Stimulated activated CD8-positive, alpha-beta memory T cell treated with anti-CD3 and anti-CD28 coated beads, Interleukin-2, amount 100 ng/mL, for 48 hours (primary cell): ENCODE data around the gene ELSPBP1.
"Not testable (repeated sequence)": the region's sequence is repeated elsewhere in the genome, so short reads cannot be mapped to it uniquely, and the experiment has no call there.

ENCODE experiments used
- DNase-seq, 2 donors: peaks; one replicate each; pipeline ENCODE4 v3.0.0-alpha.2; 2020; ENCODE audit warnings: low read depth in 2 of 2

ELSPBP1 gene

DNA sequence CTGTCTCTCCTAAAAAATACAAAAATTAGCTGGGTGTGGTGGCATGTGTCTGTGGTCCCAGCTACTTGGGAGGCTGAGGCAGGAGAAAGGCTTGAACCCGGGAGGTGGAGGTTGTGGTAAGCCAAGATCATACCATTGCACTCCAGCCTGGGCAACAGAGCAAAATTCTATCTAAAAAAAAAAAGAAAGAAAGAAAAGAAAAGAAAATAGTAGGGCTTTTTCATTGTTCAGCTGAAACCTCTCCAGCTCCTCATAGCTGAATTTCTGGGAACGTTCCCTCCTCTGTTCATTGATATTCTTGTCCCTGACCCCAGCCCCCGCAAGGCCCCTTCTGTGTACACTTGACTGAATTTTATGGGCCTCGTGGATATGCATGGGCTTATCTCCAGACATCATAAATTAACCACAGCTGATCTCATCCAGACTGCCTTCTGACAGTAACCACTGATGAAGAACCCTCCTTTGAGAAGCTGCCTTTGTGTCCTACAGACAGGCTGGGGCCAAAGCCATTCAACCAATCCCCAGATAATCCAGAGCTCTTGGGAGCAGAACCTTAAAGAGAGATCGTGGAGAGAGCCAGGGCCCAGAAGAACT, at the start of gene ELSPBP1:
Gene ELSPBP1, plus strand, starts transcription at position 424 of the 594 bp plus-strand sequence. CDS start 14,036 bp downstream, outside the sequence.
- DNase-seq: no peak

DNA sequence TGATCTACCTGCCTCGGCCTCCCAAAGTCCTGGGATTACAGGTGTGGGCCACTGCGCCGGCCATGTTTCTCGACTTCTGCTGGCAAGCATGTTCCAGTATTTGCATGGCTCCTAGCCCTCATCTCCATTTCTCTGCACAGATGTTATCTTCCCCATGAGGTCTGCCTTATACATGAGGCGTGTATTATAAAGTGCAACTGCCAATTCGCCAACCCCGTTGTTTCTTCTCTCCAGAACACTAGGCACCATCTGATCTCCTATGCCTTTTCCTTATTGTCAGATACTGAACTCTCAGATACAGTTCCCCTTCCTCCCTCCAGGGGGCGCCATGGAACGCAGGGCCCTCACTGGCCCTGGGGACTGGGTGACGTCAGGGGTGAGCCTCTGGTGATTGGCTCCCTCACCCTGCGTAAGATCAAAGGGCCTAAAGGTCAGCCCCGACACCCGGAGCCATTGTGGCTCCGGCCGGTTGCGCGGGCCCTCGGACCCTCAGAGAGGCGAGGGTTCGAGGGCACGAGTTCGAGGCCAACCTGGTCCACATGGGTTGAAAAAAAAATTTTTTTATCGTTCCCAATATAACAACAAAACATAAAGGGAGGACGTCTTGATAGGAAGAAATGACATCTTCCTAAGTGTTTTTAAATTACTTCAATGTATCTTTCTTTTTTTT, 44.4 kb upstream of the ELSPBP1 start:
- DNase-seq: peak in 1 of 2 donors; percentile 7

DNA sequence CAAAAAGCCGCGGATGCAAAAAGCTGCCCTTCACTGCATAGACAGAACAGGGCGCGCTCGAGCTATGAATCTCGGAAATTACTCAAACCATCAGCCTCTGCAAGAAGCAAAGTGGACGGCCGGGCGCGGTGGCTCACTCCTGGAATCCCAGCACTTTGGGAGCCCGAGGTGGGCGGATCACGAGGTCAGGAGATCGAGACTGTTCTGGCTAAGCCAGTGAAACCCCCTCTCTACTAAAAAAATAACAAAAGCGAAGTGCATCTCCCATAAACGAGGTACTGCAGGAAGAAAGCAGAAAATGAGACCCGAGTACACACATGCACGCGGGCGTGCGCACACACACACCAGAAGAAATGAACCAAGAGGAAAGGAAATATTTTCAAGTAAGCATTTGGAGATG, 42.3 kb upstream of the ELSPBP1 start:
- not testable (repeated sequence) for DNase-seq

DNA sequence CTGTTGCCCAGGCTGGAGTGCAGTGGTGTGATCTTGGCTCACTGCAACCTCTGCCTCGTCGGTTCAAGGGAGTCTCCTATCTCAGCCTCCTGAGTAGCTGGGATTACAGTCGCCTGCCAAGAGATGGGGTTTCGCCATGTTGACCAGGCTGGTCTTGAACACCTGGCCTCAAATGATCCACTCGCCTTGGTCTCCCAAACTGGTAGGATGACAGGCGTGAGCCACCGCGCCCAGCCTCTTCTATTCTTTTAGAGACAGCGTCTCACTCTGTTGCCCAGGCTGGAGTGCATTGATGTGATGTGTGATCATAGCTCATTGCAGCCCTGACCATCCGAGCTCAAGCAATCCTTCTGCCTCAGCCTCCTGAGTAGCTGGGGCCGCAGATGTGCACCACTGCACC, 38.5 kb upstream of the ELSPBP1 start:
- DNase-seq: not testable (repeated sequence)

DNA sequence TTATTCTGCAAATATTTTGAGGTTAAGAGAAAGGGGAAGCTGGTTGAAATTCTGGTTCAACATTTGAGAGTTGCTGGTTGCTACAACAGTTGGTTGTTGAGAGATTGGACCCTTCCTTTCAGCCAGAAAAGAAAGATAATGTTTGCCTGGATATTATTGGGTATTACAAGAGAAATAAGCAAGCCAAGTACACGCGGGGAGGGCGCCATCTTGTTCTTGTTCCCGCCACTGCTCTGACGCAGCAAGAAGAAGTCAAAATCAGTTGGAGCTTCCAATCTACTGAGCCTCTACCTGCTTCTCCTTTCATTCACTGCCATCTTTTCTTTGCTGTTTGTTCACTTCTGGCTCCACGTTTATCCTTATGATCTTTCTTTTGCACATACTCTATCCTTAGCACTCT, 20.9 kb upstream of the ELSPBP1 start:
- DNase-seq: no peak

DNA sequence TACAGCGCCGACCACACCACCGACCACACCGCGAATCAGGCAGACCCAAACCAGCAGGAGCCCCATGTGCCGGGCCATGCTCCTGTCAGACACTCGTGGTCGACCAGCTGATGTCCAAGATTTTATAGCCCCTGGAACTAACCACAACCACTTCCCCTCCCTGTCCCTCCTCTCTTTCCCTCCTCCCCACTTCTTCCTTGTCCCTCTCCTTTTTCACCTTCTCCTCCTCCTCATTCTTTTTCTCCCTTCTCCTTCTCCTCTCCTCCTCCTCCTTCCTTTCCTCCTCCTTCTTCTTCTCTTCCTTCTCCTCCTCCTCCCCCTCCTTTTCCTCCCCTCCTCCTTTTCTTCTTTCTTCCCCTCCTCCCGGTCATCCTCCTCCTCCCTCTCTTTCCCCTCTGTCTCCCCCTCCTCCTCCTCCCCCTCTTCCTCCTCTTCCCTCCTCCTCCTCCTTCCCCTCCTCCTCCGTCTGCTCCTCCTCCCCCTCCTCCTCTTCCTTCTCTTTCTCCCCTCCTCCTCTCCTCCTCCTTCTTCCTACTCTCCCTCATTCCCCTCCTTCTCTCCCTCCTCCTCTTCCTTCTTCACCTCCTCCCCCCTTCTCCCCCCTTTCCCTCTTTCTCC, 3.1 kb upstream of the ELSPBP1 start:
- DNase-seq: no peak

DNA sequence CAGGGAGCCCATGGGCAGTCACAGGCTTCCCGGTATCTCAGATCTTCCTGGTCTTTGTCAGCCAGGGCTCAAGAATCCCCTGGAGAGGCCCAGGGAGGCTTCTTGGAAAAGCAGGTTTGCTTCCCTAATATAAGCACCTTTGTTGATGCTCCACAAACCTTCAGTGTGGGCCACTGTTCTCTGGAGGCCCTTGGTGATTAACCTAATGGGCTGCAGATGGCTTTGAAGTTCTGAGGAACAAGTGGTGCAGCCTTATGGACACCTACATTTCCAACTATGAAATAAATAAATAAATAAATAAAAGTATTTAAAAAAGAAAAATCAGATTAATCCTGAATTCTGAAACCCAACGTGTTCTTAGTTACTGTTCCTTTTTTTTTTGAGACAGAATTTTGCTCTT, 2.4 kb upstream of the ELSPBP1 start, which contains the start of gene BSPH1:
Gene BSPH1, minus strand, starts transcription at position 101 of the 400 bp plus-strand sequence. Its CDS starts 89 bp downstream, at position 12.
- no peak for DNase-seq

DNA sequence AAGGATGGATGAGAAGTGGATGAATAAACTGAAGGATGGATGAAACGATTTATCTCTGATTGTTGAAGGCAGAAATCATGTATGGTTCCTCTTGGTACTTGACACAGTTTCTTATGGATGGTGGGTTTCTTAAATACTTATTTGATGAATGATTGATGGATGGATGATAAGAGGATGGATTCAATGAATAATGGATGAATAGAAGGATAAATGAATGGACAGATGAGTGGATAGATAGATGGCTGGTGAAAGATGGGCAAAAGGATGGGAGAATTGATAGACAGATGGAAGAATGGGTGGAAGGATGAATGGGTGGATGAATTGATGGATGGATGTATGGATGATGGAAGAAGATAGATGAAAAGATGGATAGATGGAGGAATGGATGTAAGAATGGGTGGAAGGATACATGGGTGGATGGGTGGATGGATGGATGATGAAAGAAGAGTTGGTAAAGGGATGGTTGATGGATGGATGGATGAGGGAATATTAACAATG, 1.8 kb downstream of the ELSPBP1 start:
- no peak for DNase-seq

DNA sequence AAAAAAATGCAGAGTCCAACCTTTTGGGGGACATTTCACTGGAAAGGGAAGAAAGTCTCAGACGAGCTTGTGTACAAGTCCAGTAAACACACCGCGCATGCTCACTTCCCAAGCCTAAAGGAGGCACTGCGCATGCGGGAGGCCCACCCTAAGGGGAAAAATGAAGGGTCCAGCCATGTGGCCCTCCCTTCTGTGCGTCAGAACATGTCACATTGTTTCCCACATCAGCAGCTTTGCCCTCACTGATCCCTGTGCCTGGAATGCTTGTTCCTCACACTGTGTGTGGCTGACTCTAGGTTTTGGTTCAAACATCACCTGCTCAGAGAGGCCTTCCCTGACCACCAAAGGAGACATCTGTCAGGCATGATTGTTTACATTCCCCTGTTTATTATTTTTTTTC, 4.4 kb downstream of the ELSPBP1 start:
- no peak for DNase-seq

DNA sequence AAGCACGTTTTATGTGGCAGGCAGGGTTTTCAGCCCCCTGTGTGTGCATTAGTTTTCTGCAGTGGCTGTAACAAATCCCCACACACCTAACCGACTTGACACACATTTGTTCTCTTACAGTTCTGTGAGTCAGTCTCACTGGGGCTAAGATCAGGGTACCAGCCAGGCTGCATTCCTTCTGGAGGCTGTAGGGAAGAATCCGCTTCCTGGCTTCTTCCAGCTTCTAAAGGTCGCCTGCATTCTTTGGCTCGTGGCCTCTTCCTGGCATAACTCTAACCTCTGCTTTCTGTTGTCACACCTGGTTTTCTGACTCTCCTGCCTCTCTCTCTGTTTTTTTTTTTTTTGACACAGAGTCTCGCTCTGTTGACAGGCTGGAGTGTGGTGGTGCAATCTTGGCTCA, 6.4 kb downstream of the ELSPBP1 start:
- no peak for DNase-seq

DNA sequence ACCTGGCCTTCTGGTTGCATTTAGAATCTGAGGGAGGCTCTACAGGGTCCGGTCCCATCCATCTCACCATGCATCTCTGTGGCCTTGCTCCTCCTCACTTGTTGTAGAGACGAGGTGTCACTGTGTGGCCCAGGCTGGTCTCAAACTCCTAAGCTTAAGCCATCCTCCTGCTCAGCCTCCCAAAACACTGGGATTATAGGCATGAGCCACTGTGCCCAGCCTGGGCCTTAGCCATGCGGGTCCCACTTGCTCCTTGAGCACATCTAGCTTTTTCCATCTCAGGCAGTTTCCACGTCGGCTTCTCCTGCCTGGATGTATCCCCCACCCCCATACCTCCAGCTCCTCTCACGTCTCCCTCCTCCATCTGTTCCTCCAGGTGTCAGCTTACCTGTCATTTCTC, 9.8 kb downstream of the ELSPBP1 start:
- DNase-seq: no peak

DNA sequence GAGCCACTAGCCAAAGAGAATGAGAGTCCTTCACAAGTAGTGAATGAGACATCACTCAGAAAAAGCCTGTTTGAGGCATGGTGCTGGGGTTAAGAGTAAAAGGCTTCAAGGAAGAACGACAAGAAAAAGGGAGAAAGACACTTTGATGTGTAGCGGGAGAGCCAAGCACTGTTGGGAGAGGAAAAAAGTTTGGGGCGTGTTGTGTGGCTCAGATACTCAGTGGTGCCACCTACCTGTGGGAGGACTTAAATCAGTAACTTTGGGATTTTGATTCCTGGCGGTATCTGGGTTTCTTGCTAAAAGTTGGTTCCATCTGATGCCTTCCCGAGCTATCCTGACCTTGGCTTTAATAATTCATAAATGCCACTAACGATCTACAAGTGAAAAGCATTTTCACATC, 12.3 kb downstream of the ELSPBP1 start:
- DNase-seq: peak in 1 of 2 donors; percentile 4

DNA sequence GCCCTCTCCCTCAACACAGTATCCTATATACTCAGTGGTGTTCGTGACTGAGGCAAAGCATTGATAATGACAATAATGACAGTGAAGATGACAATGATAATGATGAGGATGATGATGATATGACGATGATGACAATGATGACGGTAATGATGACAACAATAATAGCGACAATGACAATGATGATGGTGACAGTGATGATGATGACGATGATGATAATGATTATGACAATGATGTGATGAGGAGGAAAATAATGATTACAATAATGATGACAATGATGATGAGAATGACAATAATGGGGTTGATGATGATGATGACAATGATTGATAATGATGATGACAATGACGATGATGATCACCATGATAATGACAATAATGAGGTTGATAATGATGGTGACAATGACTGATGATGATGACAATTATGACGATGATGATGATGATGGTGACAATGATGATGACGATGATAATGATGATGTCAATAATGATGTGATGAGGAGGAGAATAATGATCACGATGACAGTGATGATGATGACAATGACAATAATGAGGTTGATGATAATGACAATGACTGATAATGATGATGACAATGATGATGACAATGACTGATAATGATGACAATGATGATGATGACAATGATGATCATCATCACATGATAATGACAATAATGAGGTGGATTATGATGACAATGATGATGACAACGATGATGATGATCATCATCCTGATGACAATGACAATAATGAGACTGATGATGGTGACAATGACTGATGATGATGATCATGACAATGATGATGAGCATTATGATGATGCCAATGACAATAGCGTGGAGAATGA, 16.7 kb downstream of the ELSPBP1 start:
- DNase-seq: no peak

DNA sequence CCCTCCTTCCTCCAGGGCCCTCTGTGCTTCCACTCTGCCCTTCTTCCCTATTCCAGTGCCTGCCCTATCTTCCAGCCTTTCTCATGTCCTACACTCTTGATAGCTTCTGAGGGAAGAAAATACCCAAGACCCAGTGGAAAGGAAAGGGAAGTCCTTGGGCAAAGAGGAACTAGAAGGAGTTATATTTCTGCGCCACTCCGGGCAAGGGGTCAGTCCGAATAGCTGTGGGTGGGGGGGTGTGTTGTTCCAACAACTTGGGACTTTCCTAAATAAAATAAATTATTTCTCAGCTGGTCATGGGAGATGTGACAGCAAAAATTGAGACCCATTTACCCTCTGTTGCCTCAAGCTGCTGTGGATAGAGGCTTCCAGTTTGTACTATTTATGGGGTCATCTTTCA, 26.3 kb downstream of the ELSPBP1 start:
- DNase-seq: no peak

DNA sequence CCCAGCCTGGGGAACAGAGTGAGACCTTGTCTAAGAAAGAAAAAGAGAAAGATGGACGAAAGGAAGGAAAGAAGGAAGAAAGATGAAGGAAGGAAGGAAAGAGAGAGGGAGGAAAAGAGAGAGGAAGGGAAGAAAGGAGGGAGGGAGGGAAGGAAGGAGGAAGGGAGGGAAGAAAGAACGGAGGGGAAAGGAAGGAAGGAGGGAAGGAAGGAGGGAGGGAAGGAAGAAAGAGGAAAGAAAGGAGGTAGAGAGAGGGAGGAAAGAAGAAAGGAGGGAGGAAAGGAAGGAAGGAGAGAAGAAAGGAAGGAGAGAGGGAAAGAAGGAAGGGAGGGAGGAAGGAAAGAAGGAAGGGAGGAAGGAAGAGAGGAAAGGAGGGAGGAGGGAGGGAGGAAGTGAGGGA, 28.6 kb downstream of the ELSPBP1 start:
- no peak for DNase-seq

DNA sequence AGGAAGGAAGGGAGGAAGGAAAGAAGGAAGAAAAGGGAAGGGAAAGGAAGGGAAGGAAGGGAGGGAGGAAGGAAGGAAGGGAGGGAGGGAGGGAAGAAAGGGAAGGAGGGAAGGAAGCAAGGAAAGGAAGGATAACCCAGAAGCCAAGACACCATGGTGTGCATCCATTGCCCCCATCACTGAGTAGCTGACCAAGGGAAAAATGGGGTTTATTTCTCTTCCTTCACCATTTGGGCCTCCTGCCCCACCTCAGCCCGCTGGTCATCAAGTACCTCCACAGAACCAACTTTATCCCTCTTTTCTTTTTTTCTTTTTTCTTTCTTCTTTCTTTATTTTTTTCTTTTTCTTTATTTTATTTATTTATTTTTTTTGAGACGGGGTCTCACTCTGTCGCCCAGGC, 29.1 kb downstream of the ELSPBP1 start:
- DNase-seq: no peak

DNA sequence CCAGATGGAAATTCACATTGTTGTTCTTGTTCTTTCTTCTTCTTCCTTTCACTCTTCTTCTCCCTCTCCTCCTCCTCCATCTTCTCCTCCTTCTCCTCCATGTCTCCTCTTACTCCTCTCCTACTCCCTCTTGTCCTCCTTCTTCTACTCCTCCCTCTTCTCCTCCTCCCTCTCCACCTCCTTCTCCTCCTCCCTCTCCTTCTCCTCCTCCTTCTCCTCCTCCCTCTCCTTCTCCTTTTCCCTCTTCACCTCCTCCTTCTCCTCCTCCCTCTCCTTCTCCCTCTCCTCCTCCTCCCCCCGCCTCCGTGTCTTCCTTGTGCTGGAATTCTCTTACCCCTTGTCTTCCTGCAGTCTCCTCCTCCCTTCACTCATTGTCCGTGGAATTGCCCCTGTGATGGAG, 31.0 kb downstream of the ELSPBP1 start:
- no peak for DNase-seq

DNA sequence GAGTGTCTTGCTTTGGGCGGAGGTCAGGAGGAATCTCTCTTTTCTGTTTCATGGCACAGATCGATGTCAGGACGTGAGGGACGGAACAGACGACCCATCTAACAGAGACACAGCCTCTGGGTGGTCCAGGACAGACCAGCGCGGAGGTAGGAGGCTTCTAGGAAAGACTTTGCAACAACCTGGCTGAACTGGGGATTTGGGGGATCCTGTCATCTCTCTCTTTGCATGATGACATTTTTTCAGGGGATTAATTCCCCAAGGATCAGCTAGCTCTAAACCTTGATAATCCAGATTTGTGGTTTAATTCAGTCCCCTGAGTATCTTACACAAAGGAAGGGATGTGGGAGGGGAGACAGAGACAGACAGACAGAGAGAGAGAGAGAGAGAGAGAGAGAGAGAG, 35.0 kb downstream of the ELSPBP1 start:
- DNase-seq: no peak

DNA sequence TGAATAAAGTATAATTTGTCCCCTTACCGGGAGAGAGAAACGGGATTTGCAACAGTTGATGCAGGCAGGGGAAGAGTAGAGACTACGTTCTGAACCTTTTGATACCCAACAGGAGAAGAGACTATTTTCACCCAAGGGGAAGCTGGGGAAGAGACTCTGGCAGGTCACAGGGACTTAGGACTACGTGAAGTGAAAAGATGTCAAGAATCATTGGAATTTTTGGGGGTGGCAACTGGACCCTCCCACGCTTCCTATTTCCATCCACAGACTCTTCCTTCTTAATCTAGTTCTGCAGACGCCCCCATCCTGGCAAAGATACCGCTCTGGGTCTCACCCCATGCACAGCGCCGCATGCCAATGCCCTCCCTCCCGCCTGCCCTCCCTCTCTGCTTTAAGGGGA, 35.6 kb downstream of the ELSPBP1 start:
- DNase-seq: no peak

DNA sequence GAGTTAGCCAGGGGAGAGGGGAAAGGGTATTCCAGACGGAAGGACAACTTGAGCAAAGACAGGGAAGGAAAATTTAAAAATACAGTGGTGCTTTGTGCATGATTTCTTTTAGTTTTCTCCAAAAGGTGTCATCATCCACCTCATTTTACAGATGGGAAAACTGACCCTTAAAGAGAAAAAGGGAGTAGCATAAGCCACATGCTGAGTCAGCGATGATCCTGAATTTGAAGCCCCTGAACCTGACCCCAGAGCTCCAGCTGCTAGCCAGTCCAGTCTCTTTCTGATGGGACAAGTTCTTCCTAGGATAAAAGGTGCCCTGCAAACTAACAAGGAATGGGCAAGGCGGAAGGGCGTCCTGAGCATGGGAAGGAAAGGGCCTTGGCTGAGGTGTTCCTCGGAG, 39.2 kb downstream of the ELSPBP1 start:
- no peak for DNase-seq

DNA sequence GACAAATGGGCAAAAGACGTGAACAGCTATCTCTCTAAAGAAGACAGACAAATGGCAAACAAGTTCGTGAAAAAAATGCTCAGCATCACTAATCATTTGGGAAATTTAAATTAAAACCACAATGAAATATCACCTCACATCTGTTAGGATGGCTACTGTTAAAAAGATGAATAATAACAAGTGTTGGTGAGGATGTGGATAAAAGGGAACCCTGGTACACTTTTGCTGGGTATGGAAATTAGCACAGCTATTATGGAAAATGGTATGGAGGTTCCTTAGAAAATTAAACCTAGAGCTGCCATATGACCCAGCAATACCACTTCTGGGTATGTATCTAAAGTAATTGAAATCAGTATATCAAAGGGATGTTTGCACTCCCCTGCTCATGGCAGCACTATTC, 42.3 kb downstream of the ELSPBP1 start:
- DNase-seq: no peak
